ENCODE data around the gene ERMARD. TPM values are rescaled to one million over a fixed set of nuclear protein-coding genes. Genes with fewer than 3 reads are reported as not detected.

The ERMARD gene
- total RNA-seq, 1 donor from 2014 or later: 25.4 TPM

DNA sequence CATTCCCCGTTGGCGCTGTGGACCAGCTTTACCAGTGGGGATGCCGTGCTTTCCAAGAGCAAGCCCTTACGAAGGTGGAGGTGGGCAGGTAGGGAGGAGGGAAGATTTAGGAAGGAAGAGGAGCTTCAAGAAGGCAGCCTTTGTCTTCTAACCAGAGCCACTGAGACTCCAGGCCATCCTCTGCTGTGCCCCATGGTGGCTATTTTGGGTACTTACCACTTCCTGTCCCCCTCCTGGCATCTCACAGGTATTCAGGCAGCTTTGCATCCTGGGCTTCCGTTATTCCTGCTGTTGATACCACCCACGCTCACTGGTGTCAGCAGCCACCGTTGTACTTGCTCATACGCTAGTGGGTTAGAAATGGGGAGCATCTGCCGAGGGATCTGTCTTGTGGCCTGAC, 22.9 kb downstream of the ERMARD start:
- no peak overlapping the region for H3K4me3 ChIP-seq
- DNase-seq: no peak
- H3K36me3 ChIP-seq: peaks cover 72% of the 10 kb centered on the region
- H3K9me3 ChIP-seq: no peaks in the 10 kb centered on the region
- H3K27me3 ChIP-seq (ENCODE audit: low read depth): no peaks in the 10 kb centered on the region
- no peak for ATAC-seq
- no peaks in the 10 kb centered on the region for H3K4me1 ChIP-seq
- TF ChIP-seq, protein P1, sequence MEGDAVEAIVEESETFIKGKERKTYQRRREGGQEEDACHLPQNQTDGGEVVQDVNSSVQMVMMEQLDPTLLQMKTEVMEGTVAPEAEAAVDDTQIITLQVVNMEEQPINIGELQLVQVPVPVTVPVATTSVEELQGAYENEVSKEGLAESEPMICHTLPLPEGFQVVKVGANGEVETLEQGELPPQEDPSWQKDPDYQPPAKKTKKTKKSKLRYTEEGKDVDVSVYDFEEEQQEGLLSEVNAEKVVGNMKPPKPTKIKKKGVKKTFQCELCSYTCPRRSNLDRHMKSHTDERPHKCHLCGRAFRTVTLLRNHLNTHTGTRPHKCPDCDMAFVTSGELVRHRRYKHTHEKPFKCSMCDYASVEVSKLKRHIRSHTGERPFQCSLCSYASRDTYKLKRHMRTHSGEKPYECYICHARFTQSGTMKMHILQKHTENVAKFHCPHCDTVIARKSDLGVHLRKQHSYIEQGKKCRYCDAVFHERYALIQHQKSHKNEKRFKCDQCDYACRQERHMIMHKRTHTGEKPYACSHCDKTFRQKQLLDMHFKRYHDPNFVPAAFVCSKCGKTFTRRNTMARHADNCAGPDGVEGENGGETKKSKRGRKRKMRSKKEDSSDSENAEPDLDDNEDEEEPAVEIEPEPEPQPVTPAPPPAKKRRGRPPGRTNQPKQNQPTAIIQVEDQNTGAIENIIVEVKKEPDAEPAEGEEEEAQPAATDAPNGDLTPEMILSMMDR (IDR thresholded peaks at IDR 0.05): no peak
- no peak overlapping the region for H3K27ac ChIP-seq
- intact Hi-C loops (cut with DNase I): no loop called here

DNA sequence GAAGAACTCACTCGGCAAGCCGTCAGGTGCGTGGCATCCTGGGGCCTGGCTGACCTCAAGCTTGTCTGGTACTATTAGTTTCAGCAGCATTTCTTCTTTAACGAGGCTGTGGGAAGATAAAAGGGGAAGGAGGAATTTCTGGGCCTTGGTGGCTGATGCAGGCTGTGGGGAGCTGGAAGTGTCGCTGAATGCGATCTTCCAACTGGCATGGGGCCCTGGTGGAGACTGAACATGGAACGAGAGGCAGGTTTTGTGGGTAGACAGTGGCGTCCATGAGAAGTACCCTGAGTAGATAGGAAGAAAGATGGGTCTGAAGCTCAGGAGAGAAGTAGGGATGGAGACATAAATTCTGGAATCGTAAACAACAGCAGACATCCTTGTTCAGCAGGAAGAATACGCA, 23.9 kb downstream of the ERMARD start:
- H3K4me3 ChIP-seq: no peak overlapping the region
- H3K9me3 ChIP-seq: no peaks in the 10 kb centered on the region
- H3K4me1 ChIP-seq: no peaks in the 10 kb centered on the region
- ATAC-seq (no peak), DNase-seq (no peak)
- H3K36me3 ChIP-seq: peaks cover 74% of the 10 kb centered on the region
- intact Hi-C loops (cut with DNase I): no loop called here
- TF ChIP-seq, protein P1 (IDR thresholded peaks at IDR 0.05): no peak
- no peaks in the 10 kb centered on the region for H3K27me3 ChIP-seq (ENCODE audit: low read depth)
- H3K27ac ChIP-seq: no peak overlapping the region

DNA sequence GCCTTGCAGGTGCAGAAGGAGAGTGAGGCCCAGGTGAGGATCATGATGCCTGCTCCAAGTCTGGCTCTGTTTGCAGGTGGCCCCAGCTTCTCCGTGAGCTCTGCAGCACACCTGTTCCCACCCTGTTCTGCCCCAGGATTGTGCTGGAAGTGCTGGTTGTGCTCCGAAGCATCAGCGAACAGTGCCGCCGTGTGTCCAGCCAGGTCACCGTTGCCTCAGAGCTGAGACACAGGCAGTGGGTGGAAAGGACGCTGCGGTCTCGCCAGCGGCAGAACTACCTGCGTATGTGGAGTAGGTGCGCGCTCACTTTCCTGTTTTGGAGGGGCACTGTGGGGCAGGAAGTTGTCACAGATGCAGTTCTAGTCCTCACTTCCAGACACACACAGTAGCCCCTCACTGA, 25.0 kb downstream of the ERMARD start:
- Histone ChIP-seq H3K9me3 (no peaks in the 10 kb centered on the region), H3K4me3 (no peak overlapping the region), H3K27me3 (ENCODE audit: low read depth) (no peaks in the 10 kb centered on the region), H3K36me3 (peaks cover 71% of the 10 kb centered on the region), H3K27ac (no peak overlapping the region), H3K4me1 (no peaks in the 10 kb centered on the region)
- ATAC-seq (no peak), DNase-seq (no peak)
- TF ChIP-seq, protein P1 (IDR thresholded peaks at IDR 0.05): no peak
- intact Hi-C loops (cut with DNase I): no loop called here

DNA sequence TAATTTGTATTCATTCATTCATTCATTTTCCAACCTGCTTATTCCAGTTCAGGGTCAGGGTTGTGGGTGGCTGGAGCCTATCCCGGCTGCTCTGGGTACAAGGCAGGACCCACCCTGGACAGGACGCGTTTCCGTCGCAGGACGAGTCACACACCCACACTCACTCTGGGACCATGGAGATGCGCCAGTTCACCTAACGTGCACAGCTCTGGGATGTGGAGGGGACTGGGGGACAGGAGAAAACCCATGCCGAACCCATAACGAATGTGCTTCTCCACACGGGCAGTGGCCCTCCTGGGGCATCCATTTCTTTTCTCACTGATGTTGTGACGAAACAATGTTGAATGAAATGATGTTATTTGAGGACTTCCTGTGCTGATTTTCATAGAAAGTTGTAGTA, 26.5 kb downstream of the ERMARD start:
- intact Hi-C loops (cut with DNase I): no loop called here
- DNase-seq (no peak), ATAC-seq (no peak)
- no peak overlapping the region for H3K4me3 ChIP-seq
- H3K27me3 ChIP-seq (ENCODE audit: low read depth): no peaks in the 10 kb centered on the region
- no peaks in the 10 kb centered on the region for H3K4me1 ChIP-seq
- TF ChIP-seq, protein P1 (IDR thresholded peaks at IDR 0.05): no peak
- H3K9me3 ChIP-seq: no peaks in the 10 kb centered on the region
- peaks cover 65% of the 10 kb centered on the region for H3K36me3 ChIP-seq
- no peak overlapping the region for H3K27ac ChIP-seq

DNA sequence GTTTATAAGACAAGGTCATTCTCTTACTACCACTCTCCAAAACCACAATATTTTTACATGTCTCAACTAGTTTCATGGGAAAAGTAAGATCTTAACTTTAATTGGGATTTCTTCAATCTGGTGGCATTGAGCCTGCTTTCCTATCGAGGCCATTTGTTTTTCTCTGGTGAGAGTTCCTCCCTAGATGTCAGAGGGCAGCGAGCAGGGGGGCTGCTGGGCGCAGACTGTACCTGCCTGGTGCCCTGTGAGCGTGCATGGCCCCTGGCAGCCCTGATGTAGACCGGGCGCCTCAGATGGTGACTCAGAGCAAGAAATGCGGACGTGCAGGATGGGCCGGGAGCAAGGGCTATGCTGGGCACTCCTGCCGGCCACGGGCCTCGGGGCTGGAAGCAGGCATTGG, 27.2 kb downstream of the ERMARD start:
- Histone ChIP-seq H3K27me3 (ENCODE audit: low read depth) (no peaks in the 10 kb centered on the region), H3K4me1 (no peaks in the 10 kb centered on the region), H3K9me3 (no peaks in the 10 kb centered on the region), H3K4me3 (no peak overlapping the region), H3K27ac (no peak overlapping the region), H3K36me3 (peaks cover 57% of the 10 kb centered on the region)
- TF ChIP-seq, protein P1 (IDR thresholded peaks at IDR 0.05): no peak
- DNase-seq (no peak), ATAC-seq (no peak)
- intact Hi-C loops (cut with DNase I): no loop called here

Measured in lower lobe of right lung (tissue), 2 donors.